SH-SY5Y (cell line): ENCODE results near the gene APELA.

Experiments used
- GATA2 ChIP-seq: IDR thresholded peaks from 2 replicates; pipeline ENCODE4 v1.6.1; 2011; ENCODE audit warnings: mild to moderate bottlenecking, low read depth, low read length
- GATA3 ChIP-seq: IDR thresholded peaks from 2 replicates; pipeline ENCODE4 v1.6.1; 2011; ENCODE audit warnings: low read depth, mild to moderate bottlenecking, low read length, moderate library complexity

DNA sequence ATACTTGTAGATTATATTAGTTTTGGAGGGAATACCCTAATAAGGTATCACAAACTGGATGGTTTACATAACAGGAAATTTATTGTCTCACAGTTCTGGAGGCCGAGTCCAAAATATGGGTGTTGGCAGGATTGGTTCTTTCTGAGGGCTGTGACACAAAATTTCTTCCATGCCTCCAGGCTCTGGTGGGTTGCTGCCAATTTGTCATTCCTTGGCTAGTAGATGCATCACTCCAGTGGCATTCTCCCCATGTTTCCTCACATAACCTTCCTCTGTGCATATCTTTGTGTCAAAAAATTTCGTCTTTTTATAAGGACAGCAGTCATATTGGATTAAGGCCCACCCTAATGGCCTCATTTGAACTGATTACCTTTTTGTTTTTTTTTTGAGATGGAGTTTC is 49.3 kb downstream of the APELA start:
- no peak for TF ChIP-seq GATA2
- TF ChIP-seq GATA3: no peak
